DOHH2 (cell line): Measurements from ENCODE around the gene MUL1.

Experiments used
- H3F3A ChIP-seq: fragments of 200-600 bp; sonication (generic), shearing (Covaris generic); 2 replicates; pipeline ENCODE4 v1.6.0; 2016; ENCODE audit warnings: antibody characterized with exemption, mild to moderate bottlenecking; ENCODE audit not compliant: control insufficient read depth, insufficient read depth
- H3K27ac ChIP-seq: fragments of 200-600 bp; sonication (generic); 2 replicates; pipeline ENCODE4 v1.5.1; 2014; ENCODE audit warnings: low read depth, mild to moderate bottlenecking, low read length, moderate library complexity
- H3K27me3 ChIP-seq: fragments of 200-600 bp; sonication (generic); 2 replicates; pipeline ENCODE4 v1.6.1; 2014; ENCODE audit warnings: mild to moderate bottlenecking, low read length, mixed read lengths; ENCODE audit not compliant: control insufficient read depth
- H3K36me3 ChIP-seq: fragments of 200-600 bp; sonication (generic); 2 replicates; pipeline ENCODE4 v1.6.1; 2014; ENCODE audit warnings: mild to moderate bottlenecking, low read length, moderate library complexity, mixed read lengths; ENCODE audit not compliant: control insufficient read depth
- H3K4me1 ChIP-seq: fragments of 200-600 bp; sonication (generic); 2 replicates; pipeline ENCODE4 v1.6.1; 2014; ENCODE audit warnings: mild to moderate bottlenecking, low read length, mixed read lengths; ENCODE audit not compliant: control insufficient read depth
- H3K4me2 ChIP-seq: fragments of 200-600 bp; sonication (generic); 2 replicates; pipeline ENCODE4 v1.6.0; 2014; ENCODE audit warnings: mild to moderate bottlenecking, low read length, moderate library complexity
- H3K4me3 ChIP-seq: fragments of 200-600 bp; sonication (generic); 2 replicates; pipeline ENCODE4 v1.5.1; 2014; ENCODE audit warnings: mild to moderate bottlenecking, low read length, mixed read lengths
- H3K79me2 ChIP-seq: fragments of 200-600 bp; sonication (generic); 2 replicates; pipeline ENCODE4 v1.6.1; 2014; ENCODE audit warnings: mild to moderate bottlenecking, low read length, mixed read lengths; ENCODE audit not compliant: control insufficient read depth
- H3K9me2 ChIP-seq: fragments of 200-600 bp; sonication (generic); replicated peaks from 2 replicates; pipeline ENCODE4 v1.6.1; 2014; ENCODE audit warnings: mild to moderate bottlenecking, low read length, mixed read lengths; ENCODE audit not compliant: control insufficient read depth
- H3K9me3 ChIP-seq: fragments of 200-600 bp; sonication (generic); 2 replicates; pipeline ENCODE4 v1.6.1; 2014; ENCODE audit warnings: antibody characterized with exemption, low read length, mixed read lengths; ENCODE audit not compliant: control insufficient read depth, insufficient read depth
- H4K20me1 ChIP-seq: fragments of 200-600 bp; sonication (generic); 2 replicates; pipeline ENCODE4 v1.6.0; 2014; ENCODE audit warnings: low read depth, mild to moderate bottlenecking, antibody characterized with exemption, low read length, moderate library complexity; ENCODE audit not compliant: control insufficient read depth, insufficient read depth
- EZH2phosphoT487 ChIP-seq: fragments of 200-600 bp; sonication (generic); IDR thresholded peaks from 2 replicates; pipeline ENCODE4 v1.6.1; 2017; ENCODE audit warnings: borderline replicate concordance, mild to moderate bottlenecking, antibody characterized with exemption, low read length, moderate library complexity, mixed read lengths
- TF ChIP-seq, protein P1 (sequence below): fragments of 200-600 bp; sonication (generic); IDR thresholded peaks from one replicate; pipeline ENCODE4 v1.5.1; 2014; ENCODE audit warnings: antibody characterized with exemption, mild to moderate bottlenecking, low read depth, low read length; ENCODE audit not compliant: poor library complexity, severe bottlenecking

Gene MUL1

DNA sequence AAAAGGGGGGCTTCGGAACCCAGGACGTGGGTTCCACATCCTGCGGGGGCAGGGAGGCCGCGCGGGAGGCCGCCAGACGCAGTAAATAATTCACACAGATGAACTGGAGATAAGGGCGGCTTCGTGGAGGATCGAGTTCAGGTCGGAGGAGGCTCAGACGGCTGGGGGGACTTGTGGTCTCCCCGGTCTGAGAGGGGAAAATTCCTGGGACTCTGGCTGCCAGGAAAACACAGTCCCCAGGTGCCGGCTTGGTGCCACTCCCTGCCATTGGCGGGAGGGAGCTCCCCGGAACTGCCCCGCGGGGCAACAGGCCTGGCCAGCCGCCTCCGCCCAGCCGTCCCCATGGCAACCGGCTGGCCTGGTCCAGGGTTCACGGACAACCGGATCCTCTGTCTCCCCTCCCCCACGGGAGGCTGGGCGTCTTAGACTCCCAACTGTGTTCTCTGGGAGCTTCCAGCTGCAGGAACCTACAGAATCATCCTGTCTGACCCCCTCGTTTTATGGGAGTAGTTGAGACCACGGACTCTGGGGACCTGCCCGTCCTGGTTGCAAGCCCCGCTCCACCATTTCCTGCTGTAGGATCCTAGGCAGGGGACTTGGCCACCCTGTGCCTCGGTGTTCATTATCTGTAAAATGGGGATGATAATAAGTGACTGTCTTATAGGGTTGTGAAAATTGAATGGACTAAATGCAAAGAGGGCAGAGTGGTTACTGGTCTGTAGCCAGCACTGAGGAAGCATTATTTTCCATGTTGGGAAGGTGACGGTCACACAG lies 31.5 kb downstream of the MUL1 start:
- Histone ChIP-seq H3F3A (no peaks in the 10 kb centered on the region), H3K9me2 (no peaks in the 10 kb centered on the region), H3K4me3 (no peak overlapping the region), H3K4me1 (no peaks in the 10 kb centered on the region), H3K9me3 (no peaks in the 10 kb centered on the region), H3K27me3 (peaks cover 31% of the 10 kb centered on the region), H3K79me2 (no peaks in the 10 kb centered on the region), H4K20me1 (no peaks in the 10 kb centered on the region), H3K27ac (no peak overlapping the region), H3K36me3 (no peaks in the 10 kb centered on the region), H3K4me2 (no peak overlapping the region)
- TF ChIP-seq EZH2phosphoT487 = no peak
- TF ChIP-seq, protein P1, sequence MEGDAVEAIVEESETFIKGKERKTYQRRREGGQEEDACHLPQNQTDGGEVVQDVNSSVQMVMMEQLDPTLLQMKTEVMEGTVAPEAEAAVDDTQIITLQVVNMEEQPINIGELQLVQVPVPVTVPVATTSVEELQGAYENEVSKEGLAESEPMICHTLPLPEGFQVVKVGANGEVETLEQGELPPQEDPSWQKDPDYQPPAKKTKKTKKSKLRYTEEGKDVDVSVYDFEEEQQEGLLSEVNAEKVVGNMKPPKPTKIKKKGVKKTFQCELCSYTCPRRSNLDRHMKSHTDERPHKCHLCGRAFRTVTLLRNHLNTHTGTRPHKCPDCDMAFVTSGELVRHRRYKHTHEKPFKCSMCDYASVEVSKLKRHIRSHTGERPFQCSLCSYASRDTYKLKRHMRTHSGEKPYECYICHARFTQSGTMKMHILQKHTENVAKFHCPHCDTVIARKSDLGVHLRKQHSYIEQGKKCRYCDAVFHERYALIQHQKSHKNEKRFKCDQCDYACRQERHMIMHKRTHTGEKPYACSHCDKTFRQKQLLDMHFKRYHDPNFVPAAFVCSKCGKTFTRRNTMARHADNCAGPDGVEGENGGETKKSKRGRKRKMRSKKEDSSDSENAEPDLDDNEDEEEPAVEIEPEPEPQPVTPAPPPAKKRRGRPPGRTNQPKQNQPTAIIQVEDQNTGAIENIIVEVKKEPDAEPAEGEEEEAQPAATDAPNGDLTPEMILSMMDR = no peak

DNA sequence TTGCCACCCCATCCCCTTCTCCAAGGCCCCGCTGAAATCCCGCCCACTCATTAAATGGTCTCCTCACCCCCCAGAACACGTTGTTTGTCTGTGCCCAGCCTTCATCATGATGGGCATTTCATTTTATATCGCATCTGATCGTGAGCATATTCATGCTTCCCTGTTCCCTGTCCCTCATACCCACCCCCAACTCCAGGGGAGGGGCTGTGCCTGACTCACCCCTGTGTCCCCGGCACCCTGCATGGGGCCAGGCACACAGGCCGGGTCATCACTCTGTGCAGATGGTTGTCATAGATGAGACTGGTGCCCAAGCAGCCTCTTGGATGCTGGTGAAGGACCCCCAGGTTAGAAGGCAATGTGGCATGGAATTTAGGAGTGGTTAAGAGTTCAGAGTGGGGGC lies 33.0 kb downstream of the MUL1 start:
- H4K20me1 ChIP-seq = no peaks in the 10 kb centered on the region
- TF ChIP-seq EZH2phosphoT487 = no peak
- TF ChIP-seq, protein P1 = no peak
- peaks cover 19% of the 10 kb centered on the region for H3K27me3 ChIP-seq
- no peaks in the 10 kb centered on the region for H3K79me2 ChIP-seq
- H3K9me3 ChIP-seq = no peaks in the 10 kb centered on the region
- no peaks in the 10 kb centered on the region for H3K36me3 ChIP-seq
- no peak overlapping the region for H3K4me3 ChIP-seq
- H3F3A ChIP-seq = no peaks in the 10 kb centered on the region
- H3K9me2 ChIP-seq = no peaks in the 10 kb centered on the region
- H3K27ac ChIP-seq = no peak overlapping the region
- no peak overlapping the region for H3K4me2 ChIP-seq
- no peaks in the 10 kb centered on the region for H3K4me1 ChIP-seq

DNA sequence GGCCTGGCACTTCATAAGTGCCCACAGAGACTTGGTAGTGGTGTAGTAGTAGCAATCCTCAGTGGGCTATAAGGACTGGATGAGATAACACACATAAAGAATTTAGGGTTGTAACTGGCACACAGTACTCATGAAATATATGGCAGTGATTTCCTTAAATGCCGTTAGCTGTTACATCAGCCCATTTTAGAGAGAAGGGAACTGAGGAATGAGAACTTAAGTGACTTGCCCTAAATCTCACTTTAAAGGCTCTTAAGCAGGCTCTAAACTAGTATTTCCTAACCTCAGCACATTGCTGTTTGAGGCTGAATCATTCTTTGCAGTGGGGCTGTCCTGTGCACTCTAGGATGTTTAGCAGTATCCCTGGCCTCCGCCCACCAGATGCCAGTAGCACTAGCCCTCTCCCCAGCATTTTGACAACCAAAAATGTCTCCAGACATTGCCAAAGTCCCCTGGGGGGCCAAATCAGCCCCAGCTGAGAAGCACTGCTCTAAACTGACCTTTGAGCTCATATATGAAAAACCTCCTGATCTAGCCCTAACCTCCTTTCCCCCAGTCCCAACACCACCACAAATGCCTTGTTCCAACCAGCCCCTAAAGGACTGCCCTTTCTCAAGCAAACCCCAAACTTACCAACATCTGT lies 33.5 kb downstream of the MUL1 start:
- Histone ChIP-seq H3K27ac (no peak overlapping the region), H3K9me3 (no peaks in the 10 kb centered on the region), H3K4me2 (no peak overlapping the region), H3K4me3 (no peak overlapping the region), H3K4me1 (no peaks in the 10 kb centered on the region), H3K36me3 (no peaks in the 10 kb centered on the region), H3K9me2 (no peaks in the 10 kb centered on the region), H3K27me3 (peaks cover 17% of the 10 kb centered on the region), H3K79me2 (no peaks in the 10 kb centered on the region), H3F3A (no peaks in the 10 kb centered on the region), H4K20me1 (no peaks in the 10 kb centered on the region)
- TF ChIP-seq, protein P1 = no peak
